NB4 (cell line): ENCODE measurements around the gene SLIT1.

ENCODE experiments used
- POLR2A ChIP-seq: IDR thresholded peaks from 2 replicates; pipeline ENCODE4 v1.6.1; 2011; ENCODE audit warnings: mild to moderate bottlenecking; ENCODE audit not compliant: insufficient read length; ENCODE audit errors: extremely low read depth
- TF ChIP-seq, protein P1 (sequence below): IDR thresholded peaks from one replicate; pipeline ENCODE4 v1.5.1; 2012; ENCODE audit warnings: low read depth, low read length
- TF ChIP-seq, protein P2 (sequence below): IDR thresholded peaks from 2 replicates; pipeline ENCODE4 v1.6.1; 2011; ENCODE audit warnings: low read depth, low read length

DNA sequence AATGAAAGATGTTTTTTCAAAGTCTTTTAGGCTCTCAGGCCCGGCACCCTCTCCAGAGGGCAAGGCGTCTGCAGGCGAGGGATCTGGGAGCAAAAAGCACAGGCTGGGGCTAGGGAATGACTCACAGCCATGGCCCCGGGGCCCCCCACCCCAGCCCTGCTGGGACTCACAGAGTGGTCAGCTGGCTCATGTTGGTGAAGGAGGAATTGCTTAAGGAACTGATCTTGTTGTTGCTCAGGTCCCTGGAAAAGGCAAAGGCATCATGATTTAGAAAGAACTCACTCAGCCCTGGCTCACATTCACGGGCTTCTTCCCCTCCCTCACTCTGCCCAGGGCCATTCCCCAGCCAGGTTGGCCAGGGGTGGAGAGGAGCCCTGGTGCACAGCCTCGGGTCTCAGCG is 151.5 kb downstream of the SLIT1 start:
- TF ChIP-seq, protein P1, sequence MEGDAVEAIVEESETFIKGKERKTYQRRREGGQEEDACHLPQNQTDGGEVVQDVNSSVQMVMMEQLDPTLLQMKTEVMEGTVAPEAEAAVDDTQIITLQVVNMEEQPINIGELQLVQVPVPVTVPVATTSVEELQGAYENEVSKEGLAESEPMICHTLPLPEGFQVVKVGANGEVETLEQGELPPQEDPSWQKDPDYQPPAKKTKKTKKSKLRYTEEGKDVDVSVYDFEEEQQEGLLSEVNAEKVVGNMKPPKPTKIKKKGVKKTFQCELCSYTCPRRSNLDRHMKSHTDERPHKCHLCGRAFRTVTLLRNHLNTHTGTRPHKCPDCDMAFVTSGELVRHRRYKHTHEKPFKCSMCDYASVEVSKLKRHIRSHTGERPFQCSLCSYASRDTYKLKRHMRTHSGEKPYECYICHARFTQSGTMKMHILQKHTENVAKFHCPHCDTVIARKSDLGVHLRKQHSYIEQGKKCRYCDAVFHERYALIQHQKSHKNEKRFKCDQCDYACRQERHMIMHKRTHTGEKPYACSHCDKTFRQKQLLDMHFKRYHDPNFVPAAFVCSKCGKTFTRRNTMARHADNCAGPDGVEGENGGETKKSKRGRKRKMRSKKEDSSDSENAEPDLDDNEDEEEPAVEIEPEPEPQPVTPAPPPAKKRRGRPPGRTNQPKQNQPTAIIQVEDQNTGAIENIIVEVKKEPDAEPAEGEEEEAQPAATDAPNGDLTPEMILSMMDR, result no peak
- no peak for TF ChIP-seq POLR2A
- TF ChIP-seq, protein P2, sequence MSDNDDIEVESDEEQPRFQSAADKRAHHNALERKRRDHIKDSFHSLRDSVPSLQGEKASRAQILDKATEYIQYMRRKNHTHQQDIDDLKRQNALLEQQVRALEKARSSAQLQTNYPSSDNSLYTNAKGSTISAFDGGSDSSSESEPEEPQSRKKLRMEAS, result no peak
